Thyroid gland (tissue), 4 donors: ENCODE measurements around the gene TTI1.

ENCODE experiments used
- CTCF ChIP-seq, 6 experiments: fragments of 200-600 bp in 3 of 6; fragments of 450-650 bp in 3 of 6; sonication (generic) in 3 of 6; IDR thresholded peaks; one replicate each; pipeline ENCODE4 v1.5.1; 2016 to 2019; ENCODE audit warnings: antibody characterized with exemption in 6 of 6, mild to moderate bottlenecking in 2 of 6, inconsistent platforms in 1 of 6, moderate library complexity in 1 of 6
- POLR2A ChIP-seq, 2 donors: fragments of 450-650 bp; IDR thresholded peaks; one replicate each; pipeline ENCODE4 v1.6.1; 2017; ENCODE audit warnings: antibody characterized with exemption in 2 of 2, mild to moderate bottlenecking in 2 of 2, moderate library complexity in 1 of 2

GRCh38 chr20:37979021-37979985, 54.0 kb downstream of the TTI1 start:
- TF ChIP-seq CTCF (IDR thresholded peaks at IDR 0.05), result no peak
- no peak for TF ChIP-seq POLR2A (IDR thresholded peaks at IDR 0.05)
